Transverse colon (tissue), 3 donors: ENCODE results near the gene ZNF524.

Experiments
- EP300 ChIP-seq: sonication (generic); formaldehyde crosslinking; IDR thresholded peaks from one replicate; pipeline ENCODE4 v1.6.1; 2017; ENCODE audit warnings: antibody characterized with exemption, low read depth
- TF ChIP-seq, protein P1 (sequence below), 5 experiments: fragments of 200-600 bp in 3 of 5; fragments of 450-650 bp in 2 of 5; sonication (generic) in 3 of 5; IDR thresholded peaks; 1 replicate in 2 of 5; 2 replicates in 3 of 5; pipeline ENCODE4 v1.5.1; 2016 to 2017; ENCODE audit warnings: antibody characterized with exemption in 5 of 5, inconsistent platforms in 3 of 5, mild to moderate bottlenecking in 2 of 5, moderate library complexity in 1 of 5

DNA sequence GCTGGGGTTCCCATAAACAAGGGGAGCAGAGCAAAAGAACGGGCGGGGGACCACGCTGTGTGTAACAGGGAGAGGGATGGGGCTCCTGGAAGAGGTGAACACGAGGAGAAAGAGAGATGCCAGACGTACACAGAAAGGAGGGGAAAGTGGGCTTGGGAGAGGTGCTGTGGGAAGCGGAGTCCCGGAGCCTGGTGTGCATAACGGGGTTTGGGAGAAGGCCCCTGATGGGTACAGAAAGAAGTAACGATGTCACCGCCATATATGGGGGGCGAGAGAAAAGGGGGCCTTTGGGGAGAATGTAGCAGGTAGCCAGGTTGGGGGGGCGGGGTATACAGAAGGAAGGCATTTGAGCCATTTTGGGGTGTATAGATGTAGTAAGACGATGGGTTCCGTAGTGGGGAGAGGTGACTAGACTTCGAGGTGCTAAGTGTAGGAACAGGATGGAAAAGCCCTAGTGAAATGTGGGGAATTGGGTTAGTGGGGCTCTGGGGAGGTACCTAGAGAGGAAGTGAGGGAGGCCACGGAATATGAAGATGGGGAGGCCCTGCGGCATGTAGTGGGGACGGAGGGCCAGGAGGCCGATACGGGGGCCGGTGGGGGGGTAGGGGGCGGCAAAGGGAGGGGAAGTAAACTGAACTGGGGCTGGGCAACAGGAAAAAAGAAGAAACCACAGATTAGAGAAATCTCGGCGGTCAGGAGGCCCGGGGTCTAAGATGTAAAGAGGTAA lies 41.5 kb downstream of the ZNF524 start:
- no peak for TF ChIP-seq EP300
- TF ChIP-seq, protein P1, sequence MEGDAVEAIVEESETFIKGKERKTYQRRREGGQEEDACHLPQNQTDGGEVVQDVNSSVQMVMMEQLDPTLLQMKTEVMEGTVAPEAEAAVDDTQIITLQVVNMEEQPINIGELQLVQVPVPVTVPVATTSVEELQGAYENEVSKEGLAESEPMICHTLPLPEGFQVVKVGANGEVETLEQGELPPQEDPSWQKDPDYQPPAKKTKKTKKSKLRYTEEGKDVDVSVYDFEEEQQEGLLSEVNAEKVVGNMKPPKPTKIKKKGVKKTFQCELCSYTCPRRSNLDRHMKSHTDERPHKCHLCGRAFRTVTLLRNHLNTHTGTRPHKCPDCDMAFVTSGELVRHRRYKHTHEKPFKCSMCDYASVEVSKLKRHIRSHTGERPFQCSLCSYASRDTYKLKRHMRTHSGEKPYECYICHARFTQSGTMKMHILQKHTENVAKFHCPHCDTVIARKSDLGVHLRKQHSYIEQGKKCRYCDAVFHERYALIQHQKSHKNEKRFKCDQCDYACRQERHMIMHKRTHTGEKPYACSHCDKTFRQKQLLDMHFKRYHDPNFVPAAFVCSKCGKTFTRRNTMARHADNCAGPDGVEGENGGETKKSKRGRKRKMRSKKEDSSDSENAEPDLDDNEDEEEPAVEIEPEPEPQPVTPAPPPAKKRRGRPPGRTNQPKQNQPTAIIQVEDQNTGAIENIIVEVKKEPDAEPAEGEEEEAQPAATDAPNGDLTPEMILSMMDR (IDR thresholded peaks at IDR 0.05), result no peak
